Hepatocyte (in vitro differentiated cells): ENCODE results near the gene EDDM13.

Experiments
- CTCF ChIP-seq: fragments of 200-600 bp; sonication (generic); IDR thresholded peaks from 2 replicates; pipeline ENCODE4 v1.5.1; 2016; ENCODE audit warnings: antibody characterized with exemption, mild to moderate bottlenecking; ENCODE audit not compliant: poor library complexity
- EZH2 ChIP-seq: fragments of 200-600 bp; sonication (generic); IDR thresholded peaks from 2 replicates; pipeline ENCODE4 v1.6.1; 2016; ENCODE audit warnings: antibody characterized with exemption, mild to moderate bottlenecking, borderline replicate concordance

GRCh38 chr19:56269348-56269747 lies 3.2 kb upstream of the EDDM13 start:
- TF ChIP-seq CTCF: no peak
- TF ChIP-seq EZH2: no peak
